PFSK-1 (cell line): ENCODE data around the gene MED8.

Experiments
- POLR2AphosphoS5 ChIP-seq: IDR thresholded peaks from 2 replicates; pipeline ENCODE4 v1.6.1; 2012; ENCODE audit warnings: low read depth, mild to moderate bottlenecking, control low read depth, low read length, moderate library complexity
- REST ChIP-seq, 2 experiments: IDR thresholded peaks; 2 replicates each; pipeline versions ENCODE4 v1.6.1 to v1.8.0; 2011 to 2012; ENCODE audit warnings: low read depth in 2 of 2, low read length in 2 of 2, control low read depth in 1 of 2, inconsistent platforms in 1 of 2, mild to moderate bottlenecking in 1 of 2, moderate library complexity in 1 of 2; ENCODE audit not compliant: insufficient read depth in 1 of 2
- SIN3A ChIP-seq: IDR thresholded peaks from 2 replicates; pipeline ENCODE4 v1.6.1; 2012; ENCODE audit warnings: mild to moderate bottlenecking, low read length, moderate library complexity, borderline replicate concordance; ENCODE audit not compliant: insufficient read depth
- TAF1 ChIP-seq: IDR thresholded peaks from 2 replicates; pipeline ENCODE4 v1.6.1; 2012; ENCODE audit warnings: low read length, control low read depth, borderline replicate concordance; ENCODE audit not compliant: insufficient read depth

DNA sequence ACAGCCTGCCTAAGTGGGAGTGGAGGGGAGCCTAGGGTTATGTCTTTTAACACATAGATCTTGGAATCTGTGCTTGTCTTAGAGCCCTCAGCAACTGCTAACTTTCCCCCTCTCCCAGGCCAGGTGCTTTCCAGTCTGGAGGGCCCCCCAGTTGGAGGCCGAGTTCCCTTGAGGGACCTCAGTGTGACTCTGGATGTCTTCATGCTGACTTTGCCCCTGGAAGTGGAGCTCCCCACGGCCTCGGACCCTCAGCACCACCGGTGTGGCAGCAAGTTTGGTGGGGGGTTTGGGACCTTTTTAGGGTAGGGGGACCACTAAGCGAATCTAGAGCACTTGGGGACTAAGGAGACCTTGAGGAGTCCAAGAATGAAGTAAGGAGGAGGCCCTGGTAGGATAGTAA lies 41.2 kb upstream of the MED8 start:
- TF ChIP-seq POLR2AphosphoS5 (no peak), REST (IDR thresholded peaks at IDR 0.05; ENCODE audit: insufficient read depth in 1 of 2, low read depth in 2 of 2, low read length in 2 of 2) (no peak), TAF1 (no peak), SIN3A (no peak)
